MM.1S (cell line): Measurements from ENCODE around the gene VEPH1.

Source experiments
- EZH2 ChIP-seq: fragments of 300-600 bp; sonication (generic); optimal IDR thresholded peaks from 2 replicates; pipeline ENCODE3; 2017; ENCODE audit warnings: low read depth, mild to moderate bottlenecking, antibody characterized with exemption, low read length, mixed read lengths
- TF ChIP-seq, protein P1 (sequence below): fragments of 300-600 bp; sonication (generic); IDR thresholded peaks from 2 replicates; pipeline ENCODE4 v1.5.1; 2016; ENCODE audit warnings: antibody characterized with exemption, low read length, mixed read lengths

DNA sequence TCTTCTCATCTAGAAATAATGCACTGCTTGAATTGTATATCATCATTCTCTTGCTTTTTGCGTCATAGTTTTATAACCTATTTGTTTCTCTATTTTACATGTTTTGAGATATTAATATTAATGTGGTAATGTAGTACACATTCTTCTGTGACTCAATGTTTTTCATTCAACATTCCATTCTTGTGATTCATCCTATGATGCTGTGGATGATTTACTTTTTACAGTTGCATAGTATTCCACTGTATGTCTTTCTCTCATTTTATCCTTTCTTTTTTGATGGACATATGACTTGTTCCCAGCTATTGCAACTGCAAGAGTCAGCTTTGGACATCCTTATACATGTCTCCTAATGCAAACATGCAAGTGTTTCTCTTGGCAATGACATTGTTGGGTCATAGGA is 20.6 kb upstream of the VEPH1 start:
- TF ChIP-seq, protein P1, sequence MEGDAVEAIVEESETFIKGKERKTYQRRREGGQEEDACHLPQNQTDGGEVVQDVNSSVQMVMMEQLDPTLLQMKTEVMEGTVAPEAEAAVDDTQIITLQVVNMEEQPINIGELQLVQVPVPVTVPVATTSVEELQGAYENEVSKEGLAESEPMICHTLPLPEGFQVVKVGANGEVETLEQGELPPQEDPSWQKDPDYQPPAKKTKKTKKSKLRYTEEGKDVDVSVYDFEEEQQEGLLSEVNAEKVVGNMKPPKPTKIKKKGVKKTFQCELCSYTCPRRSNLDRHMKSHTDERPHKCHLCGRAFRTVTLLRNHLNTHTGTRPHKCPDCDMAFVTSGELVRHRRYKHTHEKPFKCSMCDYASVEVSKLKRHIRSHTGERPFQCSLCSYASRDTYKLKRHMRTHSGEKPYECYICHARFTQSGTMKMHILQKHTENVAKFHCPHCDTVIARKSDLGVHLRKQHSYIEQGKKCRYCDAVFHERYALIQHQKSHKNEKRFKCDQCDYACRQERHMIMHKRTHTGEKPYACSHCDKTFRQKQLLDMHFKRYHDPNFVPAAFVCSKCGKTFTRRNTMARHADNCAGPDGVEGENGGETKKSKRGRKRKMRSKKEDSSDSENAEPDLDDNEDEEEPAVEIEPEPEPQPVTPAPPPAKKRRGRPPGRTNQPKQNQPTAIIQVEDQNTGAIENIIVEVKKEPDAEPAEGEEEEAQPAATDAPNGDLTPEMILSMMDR, result no peak
- no peak for TF ChIP-seq EZH2
